HepG2 (cell line): ENCODE measurements around the gene CPM. TPM values are rescaled to one million over a fixed set of nuclear protein-coding genes. Genes with fewer than 3 reads are reported as not detected.

Experiments
- ATAC-seq: fragments of 200-7000 bp; cut with Tn5 transposase; 3 replicates; pipeline ENCODE4 v1.9.1; 2020; ENCODE audit warnings: mild to moderate bottlenecking, moderate library complexity
- BruUV-seq: library from RNA; stranded (reverse); fragments of 400-500 nt; replicated peaks from 2 replicates; lab custom pipeline; 2021; lab: Mats Ljungman, UMichigan
- CTCF ChIA-PET: fragments of 300-600 bp; formaldehyde crosslinking; extraction: SDS; loops from one replicate; lab custom pipeline; 2021; ENCODE audit warnings: low total read pairs, inconsistent platforms, low intra/inter-chr PET ratio; lab: Yijun Ruan, JAX
- POLR2A ChIA-PET: fragments of 350-600 bp; sonication (Branson Sonifier 250); formaldehyde crosslinking; loops from one replicate; lab custom pipeline; 2020; ENCODE audit warnings: antibody characterized with exemption, inconsistent platforms; lab: Yijun Ruan, JAX
- DNase-seq: peaks from one replicate; pipeline ENCODE4 v3.0.0-alpha.2; 2015; ENCODE audit warnings: low spot score
- FAIRE-seq: peaks from 3 replicates; lab custom pipeline; 2011; peaks lifted over from hg19 to GRCh38; lab: Jason Lieb, UNC
- H2AFZ ChIP-seq: one replicate; pipeline ENCODE4 v1.6.1; 2011; ENCODE audit warnings: low read length, inconsistent platforms
- H3K27ac ChIP-seq: fragments of 300-600 bp; 3 replicates; pipeline ENCODE4 v1.8.0; 2011; ENCODE audit warnings: mixed run types, mild to moderate bottlenecking, mixed read lengths, low read length, inconsistent platforms; ENCODE audit not compliant: insufficient read depth; ENCODE audit errors: extremely low read length
- H3K27me3 ChIP-seq, 2 experiments: fragments of 200-600 bp in 1 of 2; 2 replicates in 1 of 2; 3 replicates in 1 of 2; pipeline versions ENCODE4 v1.6.0 to v1.8.0; 2011; ENCODE audit warnings: low read length in 2 of 2, mild to moderate bottlenecking in 2 of 2, moderate library complexity in 2 of 2, inconsistent platforms in 1 of 2; ENCODE audit not compliant: insufficient read depth in 2 of 2, control insufficient read depth in 1 of 2
- H3K36me3 ChIP-seq, 2 experiments: fragments of 200-600 bp in 1 of 2; replicated peaks in 1 of 2; 2 replicates in 1 of 2; 3 replicates in 1 of 2; pipeline versions ENCODE4 v1.5.1 to v1.8.0; 2011; ENCODE audit warnings: low read length in 2 of 2, inconsistent platforms in 1 of 2; ENCODE audit not compliant: insufficient read depth in 2 of 2, control insufficient read depth in 1 of 2
- H3K4me1 ChIP-seq: 2 replicates; pipeline ENCODE4 v1.5.1; 2012; ENCODE audit warnings: low read length, inconsistent platforms; ENCODE audit not compliant: insufficient read depth
- H3K4me2 ChIP-seq: 2 replicates; pipeline ENCODE4 v1.6.0; 2011; ENCODE audit warnings: low read depth, low read length, inconsistent platforms
- H3K4me3 ChIP-seq, 3 experiments: fragments of 200-600 bp in 1 of 3; sonication (generic), shearing (Covaris generic) in 1 of 3; replicated peaks in 1 of 3; 2 replicates each; pipeline ENCODE4 v1.5.1; 2011 to 2016; ENCODE audit warnings: low read length in 3 of 3, inconsistent platforms in 2 of 3, low read depth in 2 of 3, mild to moderate bottlenecking in 2 of 3, control low read depth in 1 of 3, mixed read lengths in 1 of 3; ENCODE audit not compliant: insufficient read depth in 1 of 3
- H3K79me2 ChIP-seq: one replicate; pipeline ENCODE4 v1.6.1; 2011; ENCODE audit warnings: low read length, inconsistent platforms; ENCODE audit not compliant: insufficient read depth
- H3K9ac ChIP-seq: 2 replicates; pipeline ENCODE4 v1.6.0; 2011; ENCODE audit warnings: mild to moderate bottlenecking, low read depth, low read length, inconsistent platforms; ENCODE audit not compliant: insufficient read depth
- H3K9me3 ChIP-seq: 2 replicates; pipeline ENCODE4 v1.5.1; 2012; ENCODE audit warnings: mild to moderate bottlenecking, low read length
- H4K20me1 ChIP-seq: 2 replicates; pipeline ENCODE4 v1.6.0; 2011; ENCODE audit warnings: inconsistent platforms, mild to moderate bottlenecking, low read length, moderate library complexity; ENCODE audit not compliant: insufficient read depth
- CEBPB ChIP-seq: IDR thresholded peaks from 2 replicates; pipeline ENCODE4 v1.6.1; 2011; ENCODE audit warnings: low read depth, low read length, improper control_type of control experiment, borderline replicate concordance
- CHCHD3 ChIP-seq: sonication (generic); formaldehyde crosslinking; IDR thresholded peaks from 2 replicates; pipeline ENCODE4 v1.8.0; 2022; ENCODE audit warnings: mild to moderate bottlenecking, missing genetic modification reagents, moderate library complexity
- GPN1 ChIP-seq: sonication (generic); formaldehyde crosslinking; IDR thresholded peaks from 2 replicates; pipeline ENCODE4 v1.5.1; 2020; ENCODE audit warnings: missing genetic modification reagents, borderline replicate concordance
- HNRNPK ChIP-seq: fragments of 200-400 bp; formaldehyde crosslinking; IDR thresholded peaks from 2 replicates; pipeline ENCODE4 v1.6.1; 2018; ENCODE audit warnings: low read length, low read depth, moderate library complexity, mild to moderate bottlenecking; ENCODE audit not compliant: poor library complexity, severe bottlenecking
- KDM3A ChIP-seq: IDR thresholded peaks from 2 replicates; pipeline ENCODE4 v1.6.1; 2018; ENCODE audit warnings: low read depth, missing compliant biosample characterization
- MEIS2 ChIP-seq: sonication (generic); formaldehyde crosslinking; IDR thresholded peaks from 2 replicates; pipeline ENCODE4 v1.9.0; 2021; ENCODE audit warnings: mild to moderate bottlenecking, missing genetic modification reagents
- NR2C2 ChIP-seq: sonication (generic); formaldehyde crosslinking; IDR thresholded peaks from 2 replicates; pipeline ENCODE4 v1.4.0; 2020; ENCODE audit warnings: missing genetic modification reagents, mild to moderate bottlenecking, moderate library complexity, borderline replicate concordance
- RFXANK ChIP-seq: IDR thresholded peaks from 2 replicates; pipeline ENCODE4 v1.6.1; 2016
- XRCC5 ChIP-seq: fragments of 200-400 bp; formaldehyde crosslinking; optimal IDR thresholded peaks from 2 replicates; pipeline ENCODE3; 2017; ENCODE audit warnings: mild to moderate bottlenecking, low read length
- ZFP41 ChIP-seq: sonication (generic); formaldehyde crosslinking; IDR thresholded peaks from 2 replicates; pipeline ENCODE4 v1.4.0; 2020; ENCODE audit warnings: mild to moderate bottlenecking, missing genetic modification reagents, borderline replicate concordance
- ZFP91 ChIP-seq: sonication (generic); formaldehyde crosslinking; IDR thresholded peaks from 2 replicates; pipeline ENCODE4 v1.9.0; 2022; ENCODE audit warnings: missing genetic modification reagents, mild to moderate bottlenecking, borderline replicate concordance
- ZNF121 ChIP-seq: sonication (generic); formaldehyde crosslinking; IDR thresholded peaks from 2 replicates; pipeline ENCODE4 v1.5.0; 2020; ENCODE audit warnings: mild to moderate bottlenecking, missing genetic modification reagents
- ZNF234 ChIP-seq: sonication (generic); formaldehyde crosslinking; conservative IDR thresholded peaks from 2 replicates; pipeline ENCODE4 v1.5.1; 2020; ENCODE audit warnings: mild to moderate bottlenecking, missing genetic modification reagents
- ZNF367 ChIP-seq: sonication (generic); formaldehyde crosslinking; IDR thresholded peaks from 2 replicates; pipeline ENCODE4 v1.4.0; 2020; ENCODE audit warnings: missing genetic modification reagents, borderline replicate concordance
- ZNF563 ChIP-seq: sonication (generic); formaldehyde crosslinking; IDR thresholded peaks from 2 replicates; pipeline ENCODE4 v1.8.0; 2022; ENCODE audit warnings: mild to moderate bottlenecking, moderate library complexity, missing genetic modification reagents
- ZNF709 ChIP-seq: sonication (generic); formaldehyde crosslinking; IDR thresholded peaks from 2 replicates; pipeline ENCODE4 v1.5.0; 2020; ENCODE audit warnings: mild to moderate bottlenecking, missing genetic modification reagents
- ZNF768 ChIP-seq: sonication (generic); formaldehyde crosslinking; IDR thresholded peaks from 2 replicates; pipeline ENCODE4 v1.4.0; 2020; ENCODE audit warnings: missing genetic modification reagents
- ZNF781 ChIP-seq: sonication (generic); formaldehyde crosslinking; IDR thresholded peaks from 2 replicates; pipeline ENCODE4 v1.5.1; 2020; ENCODE audit warnings: borderline replicate concordance, mild to moderate bottlenecking, missing genetic modification reagents; ENCODE audit errors: not compliant biosample characterization
- WGBS: methylation state at CpG from one replicate; pipeline ENCODE4 v1.1.6; 2017; ENCODE audit warnings: low lambda C conversion rate; 5-methylcytosine and 5-hydroxymethylcytosine counted together
- in situ Hi-C: cut with HindIII; loops from 2 replicates; pipeline ENCODE4 v1.10.0; 2017; ENCODE audit warnings: low pct_unique_long_range_greater_than_20kb; ENCODE audit not compliant: extremely low pct_ligation_motif_present
- intact Hi-C: fragments of 100-400 bp; cut with micrococcal nuclease; formaldehyde crosslinking; loops from one replicate; pipeline ENCODE4 v1.10.0; 2022; ENCODE audit not compliant: unreplicated experiment
- polyA plus RNA-seq, 8 experiments: library from polyadenylated mRNA; depleted of rRNA in 3 of 8; stranded (reverse) in 7 of 8; unstranded in 1 of 8; fragments of >200 nt; fragmentation: Illumina TruSeq in 4 of 8; extraction: Trizol in 4 of 8; gene quantifications; 2 replicates each; pipeline versions ENCODE4 v1.2.1 to v1.2.3, GENCODE V29; 2011 to 2016; ENCODE audit warnings: low read depth in 4 of 8, missing spikeins in 1 of 8, mixed read lengths in 1 of 8; ENCODE audit not compliant: insufficient read depth in 1 of 8
- total RNA-seq, 5 experiments: library from RNA; depleted of rRNA; stranded (reverse); fragments of >200 nt; fragmentation: Illumina TruSeq; extraction: Trizol; gene quantifications; 2 replicates each; pipeline ENCODE4 v1.2.3, GENCODE V29; 2016; ENCODE audit warnings: low read depth in 1 of 5

Gene CPM
- total and polyA plus RNA-seq, 2 of the 13 experiments (the other 11 are each of a cell fraction or from before 2014, with no cell fraction given): not detected

- no peak overlapping the region for H2AFZ ChIP-seq
- H3K27ac ChIP-seq: no peak overlapping the region
- H4K20me1 ChIP-seq: no peaks in the 10 kb centered on the region
- H3K4me3 ChIP-seq: no peak overlapping the region
- H3K9me3 ChIP-seq: no peaks in the 10 kb centered on the region
- no peaks in the 10 kb centered on the region for H3K4me1 ChIP-seq
- ChIA-PET POLR2A (no interaction called here), CTCF (no interaction called here)
- ATAC-seq: peak; percentile 38; the same call in 2 of the 3 replicates
- no peak for DNase-seq
- no peak for FAIRE-seq
- H3K27me3 ChIP-seq: no peaks in the 10 kb centered on the region; a peak in 2 of 5 replicates
- in situ Hi-C loops: no loop called here
- no TSS peak for BruUV-seq
- intact Hi-C loops: no loop called here
- no peaks in the 10 kb centered on the region for H3K79me2 ChIP-seq
- no peak overlapping the region for H3K4me2 ChIP-seq
- no peaks in the 10 kb centered on the region for H3K36me3 ChIP-seq
- WGBS: 25% methylated on average over 6 of the region's 7 CpGs
- no peak overlapping the region for H3K9ac ChIP-seq
- TF ChIP-seq GPN1: no peak
- no peak for TF ChIP-seq ZNF709 (CRISPR knock-in tag)
- TF ChIP-seq XRCC5: no peak
- TF ChIP-seq CHCHD3 (CRISPR knock-in tag): no peak
- TF ChIP-seq ZNF563 (CRISPR knock-in tag): no peak
- no peak for TF ChIP-seq MEIS2
- TF ChIP-seq ZFP41 (CRISPR knock-in tag): no peak
- no peak for TF ChIP-seq KDM3A
- TF ChIP-seq CEBPB: no peak
- TF ChIP-seq ZFP91 (CRISPR knock-in tag): no peak
- no peak for TF ChIP-seq NR2C2 (CRISPR knock-in tag)
- TF ChIP-seq ZNF234: no peak
- TF ChIP-seq ZNF121 (CRISPR knock-in tag): no peak
- TF ChIP-seq ZNF768 (CRISPR knock-in tag): no peak
- TF ChIP-seq ZNF781 (CRISPR knock-in tag): no peak
- TF ChIP-seq ZNF367: no peak
- TF ChIP-seq RFXANK (CRISPR knock-in tag): no peak
- no peak for TF ChIP-seq HNRNPK
Observed at GRCh38 chr12:68954811-68955210, 21.8 kb upstream of the CPM start.
